ENCODE measurements around the gene STX18. TPM values are rescaled to one million over a fixed set of nuclear protein-coding genes. Genes with fewer than 3 reads are reported as not detected.

The STX18 gene
- total RNA-seq, 4 donors from 2014 or later, result 19.2 to 27.4 (median 20.7) TPM

DNA sequence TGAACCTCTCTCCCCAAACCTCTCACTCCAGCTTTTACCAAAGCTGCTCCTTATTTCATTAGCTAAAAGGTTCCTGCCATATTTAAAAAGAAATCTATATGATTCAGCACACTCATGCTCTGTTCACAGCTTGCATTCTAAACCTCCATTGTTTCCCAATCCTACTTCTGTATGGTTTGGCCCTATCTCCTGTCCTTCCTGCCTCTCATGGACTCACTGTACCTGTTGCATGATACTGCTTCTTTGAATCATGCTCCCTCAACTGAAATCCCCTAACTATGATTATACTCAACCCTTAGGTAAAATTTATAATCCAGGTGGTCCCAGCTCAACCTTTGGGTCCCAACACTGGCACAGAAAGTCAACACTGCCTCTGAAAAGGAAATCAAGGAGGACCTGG lies 6.3 kb downstream of the STX18 start:
- no peak for TF ChIP-seq POLR2A (IDR thresholded peaks at IDR 0.05)
- TF ChIP-seq, protein P1, sequence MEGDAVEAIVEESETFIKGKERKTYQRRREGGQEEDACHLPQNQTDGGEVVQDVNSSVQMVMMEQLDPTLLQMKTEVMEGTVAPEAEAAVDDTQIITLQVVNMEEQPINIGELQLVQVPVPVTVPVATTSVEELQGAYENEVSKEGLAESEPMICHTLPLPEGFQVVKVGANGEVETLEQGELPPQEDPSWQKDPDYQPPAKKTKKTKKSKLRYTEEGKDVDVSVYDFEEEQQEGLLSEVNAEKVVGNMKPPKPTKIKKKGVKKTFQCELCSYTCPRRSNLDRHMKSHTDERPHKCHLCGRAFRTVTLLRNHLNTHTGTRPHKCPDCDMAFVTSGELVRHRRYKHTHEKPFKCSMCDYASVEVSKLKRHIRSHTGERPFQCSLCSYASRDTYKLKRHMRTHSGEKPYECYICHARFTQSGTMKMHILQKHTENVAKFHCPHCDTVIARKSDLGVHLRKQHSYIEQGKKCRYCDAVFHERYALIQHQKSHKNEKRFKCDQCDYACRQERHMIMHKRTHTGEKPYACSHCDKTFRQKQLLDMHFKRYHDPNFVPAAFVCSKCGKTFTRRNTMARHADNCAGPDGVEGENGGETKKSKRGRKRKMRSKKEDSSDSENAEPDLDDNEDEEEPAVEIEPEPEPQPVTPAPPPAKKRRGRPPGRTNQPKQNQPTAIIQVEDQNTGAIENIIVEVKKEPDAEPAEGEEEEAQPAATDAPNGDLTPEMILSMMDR (IDR thresholded peaks at IDR 0.05 in 4 of 5, conservative IDR thresholded peaks at IDR 0.05 in 1 of 5), result no peak
- Histone ChIP-seq H3K27me3 (no peaks in the 10 kb centered on the region), H3K4me1 (peaks cover 12 to 15% of the 10 kb centered on the region in 2 donors), H3K4me3 (no peak overlapping the region), H3K9me3 (no peaks in the 10 kb centered on the region), H3K36me3 (no peaks in the 10 kb centered on the region), H3K27ac (no peak overlapping the region)
- DNase-seq (no peak), ATAC-seq (no peak)
- intact Hi-C loops (cut with DNase I; ENCODE audit: low total_unique reads) (no loop called here), in situ Hi-C loops (cut with MboI; ENCODE audit: low sequenced_read_pairs in 4 of 4) (loop anchor here in 2 of 4 donors (25.0 kb wide), 2 partner anchors 248 to 273 kb away; partner anchors contain the start of genes LYAR (in 1 of the 2) and ZBTB49 (in 1 of the 2))

DNA sequence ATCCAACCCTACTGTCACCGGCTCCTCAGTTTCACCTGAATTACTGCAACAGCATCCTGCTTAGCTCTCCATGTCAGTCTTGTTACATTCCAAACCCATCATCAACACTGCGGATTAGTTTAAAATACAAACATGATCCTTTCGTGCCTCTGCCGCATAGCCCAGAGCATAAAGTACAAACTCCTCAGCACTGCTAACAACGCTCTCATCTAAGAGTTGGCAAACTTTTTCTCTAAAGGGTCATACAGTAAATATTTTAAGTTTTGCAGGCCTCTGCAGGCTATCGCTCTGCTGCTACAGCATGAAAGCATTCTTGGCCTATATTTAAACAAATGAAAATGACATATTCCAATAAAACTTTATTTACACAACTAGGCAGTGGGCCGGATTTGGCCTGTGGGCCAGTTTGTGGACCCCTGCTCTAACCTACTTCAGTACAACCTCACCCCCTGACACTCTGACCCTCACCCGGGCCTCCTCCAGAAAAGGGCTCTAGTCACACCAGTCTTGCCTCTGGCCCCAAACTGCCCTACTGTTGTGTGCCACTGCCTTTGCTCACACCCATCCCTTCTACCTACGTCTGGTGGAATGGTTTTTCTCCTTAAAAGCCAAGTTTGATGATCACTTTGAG lies 7.2 kb downstream of the STX18 start:
- Histone ChIP-seq H3K27me3 (no peaks in the 10 kb centered on the region), H3K9me3 (no peaks in the 10 kb centered on the region), H3K4me3 (no peak overlapping the region), H3K36me3 (no peaks in the 10 kb centered on the region), H3K4me1 (peaks cover 2 to 6% of the 10 kb centered on the region in 2 donors), H3K27ac (no peak overlapping the region)
- DNase-seq (no peak), ATAC-seq (no peak)
- TF ChIP-seq, protein P1 (IDR thresholded peaks at IDR 0.05 in 4 of 5, conservative IDR thresholded peaks at IDR 0.05 in 1 of 5), result no peak
- TF ChIP-seq POLR2A (IDR thresholded peaks at IDR 0.05), result no peak
- intact Hi-C loops (cut with DNase I; ENCODE audit: low total_unique reads), result no loop called here
- in situ Hi-C loops (cut with MboI; ENCODE audit: low sequenced_read_pairs in 4 of 4), result loop anchor here in 2 of 4 donors (25.0 kb wide), 2 partner anchors 247 to 272 kb away; partner anchors contain the start of genes LYAR (in 1 of the 2) and ZBTB49 (in 1 of the 2)

DNA sequence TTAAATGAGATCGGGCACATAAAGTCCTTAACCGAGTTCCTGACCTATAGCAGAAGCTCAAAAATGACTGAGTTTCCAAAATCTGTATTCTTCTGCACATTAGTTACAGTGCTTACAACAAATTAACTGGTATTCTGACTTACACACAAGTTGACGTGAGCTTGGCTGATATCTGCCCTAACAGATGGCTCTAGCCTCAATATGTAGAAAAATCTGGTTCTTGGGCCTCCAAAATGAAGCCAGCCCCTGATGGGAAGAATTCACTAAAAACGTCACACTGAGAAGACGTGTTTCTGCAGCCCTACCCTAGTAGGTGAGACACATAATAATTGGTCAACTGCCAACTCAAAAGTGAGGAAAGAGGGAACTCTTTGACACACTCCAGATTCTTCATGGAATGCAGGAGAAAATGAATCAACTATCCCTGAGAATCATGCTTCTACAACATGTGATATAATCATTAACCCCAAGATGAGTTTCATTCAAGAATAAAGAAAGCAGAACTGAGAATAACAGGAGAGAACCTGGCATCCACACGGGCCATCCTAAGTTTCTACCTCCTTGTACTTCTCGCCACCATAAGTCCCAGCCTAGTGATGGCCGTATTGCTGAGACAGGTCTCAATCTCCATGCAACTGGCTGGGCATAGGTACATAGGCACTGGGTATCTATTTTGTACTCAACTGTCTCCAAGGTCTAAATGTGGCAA lies 8.2 kb downstream of the STX18 start:
- no peaks in the 10 kb centered on the region for H3K27me3 ChIP-seq
- in situ Hi-C loops (cut with MboI; ENCODE audit: low sequenced_read_pairs in 4 of 4) (loop anchor here in 2 of 4 donors (25.0 kb wide), 2 partner anchors 246 to 271 kb away; partner anchors contain the start of genes LYAR (in 1 of the 2) and ZBTB49 (in 1 of the 2)), intact Hi-C loops (cut with DNase I; ENCODE audit: low total_unique reads) (loop anchor here (2.0 kb wide), 1 partner anchor 43 kb away; no protein-coding TSS in a partner anchor)
- no peak overlapping the region for H3K27ac ChIP-seq
- DNase-seq (no peak), ATAC-seq (no peak)
- no peaks in the 10 kb centered on the region for H3K36me3 ChIP-seq
- TF ChIP-seq, protein P1 (IDR thresholded peaks at IDR 0.05 in 4 of 5, conservative IDR thresholded peaks at IDR 0.05 in 1 of 5), result no peak
- H3K4me3 ChIP-seq, result no peak overlapping the region
- H3K9me3 ChIP-seq, result no peaks in the 10 kb centered on the region
- no peaks in the 10 kb centered on the region for H3K4me1 ChIP-seq

DNA sequence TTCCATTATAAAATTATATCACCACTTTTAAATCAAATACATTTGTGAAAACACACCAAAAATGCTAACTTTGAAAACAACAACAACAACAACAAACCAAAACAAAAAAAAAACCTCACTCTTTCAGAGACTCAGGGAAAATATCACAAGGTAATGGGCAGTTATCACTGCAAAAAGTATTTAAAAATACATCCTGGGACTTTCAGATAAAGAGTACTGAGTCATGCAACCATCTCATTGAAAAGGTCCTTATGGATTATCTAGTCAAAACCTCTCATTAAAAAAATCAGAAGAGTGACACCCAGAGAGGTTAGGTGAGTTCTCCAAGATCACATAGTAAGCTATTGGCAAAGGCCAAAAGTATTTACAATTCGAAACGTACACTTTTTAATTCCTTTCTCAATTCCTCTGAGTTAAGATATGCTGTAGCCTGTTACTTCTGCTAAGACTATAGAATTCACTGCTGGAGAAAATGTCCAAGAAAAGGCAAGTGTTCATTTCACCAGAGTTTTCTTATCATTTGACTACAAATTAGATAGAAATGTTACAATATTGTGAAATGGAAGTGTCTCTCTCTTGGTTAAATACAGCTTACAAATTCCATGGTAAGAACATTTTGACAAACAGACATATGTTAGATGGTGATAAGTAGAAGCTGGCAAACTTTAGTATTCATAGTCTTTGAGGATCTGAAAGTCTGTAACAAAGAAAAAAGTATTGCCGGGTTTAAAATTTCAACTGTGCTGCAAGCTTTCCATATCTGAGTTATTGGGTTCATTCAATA lies 9.3 kb downstream of the STX18 start:
- ATAC-seq, result no peak
- H3K4me3 ChIP-seq, result no peak overlapping the region
- H3K36me3 ChIP-seq, result no peaks in the 10 kb centered on the region
- intact Hi-C loops (cut with DNase I; ENCODE audit: low total_unique reads), result loop anchor here (2.0 kb wide), 1 partner anchor 42 kb away; no protein-coding TSS in a partner anchor
- H3K27ac ChIP-seq, result no peak overlapping the region
- no peak for DNase-seq
- H3K4me1 ChIP-seq, result no peaks in the 10 kb centered on the region
- no peaks in the 10 kb centered on the region for H3K27me3 ChIP-seq
- no peak for TF ChIP-seq POLR2A (IDR thresholded peaks at IDR 0.05)
- TF ChIP-seq, protein P1 (IDR thresholded peaks at IDR 0.05 in 4 of 5, conservative IDR thresholded peaks at IDR 0.05 in 1 of 5), result no peak
- in situ Hi-C loops (cut with MboI; ENCODE audit: low sequenced_read_pairs in 4 of 4), result loop anchor here in 2 of 4 donors (25.0 kb wide), 2 partner anchors 245 to 270 kb away; partner anchors contain the start of genes LYAR (in 1 of the 2) and ZBTB49 (in 1 of the 2)
- H3K9me3 ChIP-seq, result no peaks in the 10 kb centered on the region
